Suprapubic skin (tissue), 4 donors: Measurements from ENCODE around the gene NAP1L4.

ENCODE experiments used
- EP300 ChIP-seq: sonication (generic); formaldehyde crosslinking; IDR thresholded peaks from one replicate; pipeline ENCODE4 v1.6.1; 2017; ENCODE audit warnings: antibody characterized with exemption
- POLR2A ChIP-seq, 2 donors: fragments of 450-650 bp; IDR thresholded peaks; one replicate each; pipeline ENCODE4 v1.6.1; 2017; ENCODE audit warnings: antibody characterized with exemption in 2 of 2, mild to moderate bottlenecking in 2 of 2, moderate library complexity in 2 of 2
- POLR2AphosphoS5 ChIP-seq, 3 donors: sonication (generic); formaldehyde crosslinking; IDR thresholded peaks; one replicate each; pipeline ENCODE4 v1.6.1; 2017; ENCODE audit warnings: antibody characterized with exemption in 3 of 3
- TF ChIP-seq, protein P1 (sequence below), 2 donors: fragments of 200-600 bp in 1 of 2; fragments of 450-650 bp in 1 of 2; sonication (generic) in 1 of 2; IDR thresholded peaks; one replicate each; pipeline ENCODE4 v1.5.1; 2016 to 2019; ENCODE audit warnings: antibody characterized with exemption in 2 of 2, mild to moderate bottlenecking in 1 of 2, moderate library complexity in 1 of 2

- TF ChIP-seq POLR2AphosphoS5 (IDR thresholded peaks at IDR 0.05) (no peak), POLR2A (IDR thresholded peaks at IDR 0.05) (no peak), EP300 (no peak)
- TF ChIP-seq, protein P1, sequence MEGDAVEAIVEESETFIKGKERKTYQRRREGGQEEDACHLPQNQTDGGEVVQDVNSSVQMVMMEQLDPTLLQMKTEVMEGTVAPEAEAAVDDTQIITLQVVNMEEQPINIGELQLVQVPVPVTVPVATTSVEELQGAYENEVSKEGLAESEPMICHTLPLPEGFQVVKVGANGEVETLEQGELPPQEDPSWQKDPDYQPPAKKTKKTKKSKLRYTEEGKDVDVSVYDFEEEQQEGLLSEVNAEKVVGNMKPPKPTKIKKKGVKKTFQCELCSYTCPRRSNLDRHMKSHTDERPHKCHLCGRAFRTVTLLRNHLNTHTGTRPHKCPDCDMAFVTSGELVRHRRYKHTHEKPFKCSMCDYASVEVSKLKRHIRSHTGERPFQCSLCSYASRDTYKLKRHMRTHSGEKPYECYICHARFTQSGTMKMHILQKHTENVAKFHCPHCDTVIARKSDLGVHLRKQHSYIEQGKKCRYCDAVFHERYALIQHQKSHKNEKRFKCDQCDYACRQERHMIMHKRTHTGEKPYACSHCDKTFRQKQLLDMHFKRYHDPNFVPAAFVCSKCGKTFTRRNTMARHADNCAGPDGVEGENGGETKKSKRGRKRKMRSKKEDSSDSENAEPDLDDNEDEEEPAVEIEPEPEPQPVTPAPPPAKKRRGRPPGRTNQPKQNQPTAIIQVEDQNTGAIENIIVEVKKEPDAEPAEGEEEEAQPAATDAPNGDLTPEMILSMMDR (IDR thresholded peaks at IDR 0.05): no peak
Measured at GRCh38 chr11:2944530-2944929, 47.6 kb downstream of the NAP1L4 start.
